Measurements from ENCODE around the gene NRP1.

The NRP1 gene

DNA sequence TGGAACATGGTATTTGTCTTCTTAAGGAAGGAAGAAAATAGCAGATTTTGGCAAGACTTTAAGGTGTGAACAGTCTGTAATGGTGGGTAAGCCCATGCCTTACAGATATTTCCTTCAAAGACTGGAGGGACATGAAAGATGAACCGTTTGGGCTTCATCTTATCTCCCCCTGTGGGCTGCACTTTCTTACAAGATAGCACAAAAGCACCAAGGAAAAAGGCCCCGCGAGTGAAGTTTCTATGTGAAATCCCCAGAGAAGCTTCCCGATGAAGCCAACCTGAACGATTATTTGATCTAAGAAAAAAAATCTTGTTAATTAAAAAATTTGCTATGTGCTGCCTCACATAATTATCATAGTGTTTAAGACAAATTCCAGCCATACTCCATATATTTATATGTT is 91.5 kb downstream of the NRP1 start:
- no peaks in the 10 kb centered on the region for H3K9me3 Mint-ChIP-seq
- H3K4me3 Mint-ChIP-seq = no peak overlapping the region
- ATAC-seq (replicated peaks; ENCODE audit: extremely low read depth, poor library complexity, severe bottlenecking) = no peak
- no peak overlapping the region for H3K27ac Mint-ChIP-seq (ENCODE audit: low read depth)
- DNase-seq (ENCODE audit: low spot score in 2 of 2) = no peak
- H3K36me3 Mint-ChIP-seq (ENCODE audit: insufficient read depth) = no peaks in the 10 kb centered on the region
- H3K27me3 Mint-ChIP-seq = peaks cover 26% of the 10 kb centered on the region
- H3K4me1 Mint-ChIP-seq = peaks cover 3% of the 10 kb centered on the region

DNA sequence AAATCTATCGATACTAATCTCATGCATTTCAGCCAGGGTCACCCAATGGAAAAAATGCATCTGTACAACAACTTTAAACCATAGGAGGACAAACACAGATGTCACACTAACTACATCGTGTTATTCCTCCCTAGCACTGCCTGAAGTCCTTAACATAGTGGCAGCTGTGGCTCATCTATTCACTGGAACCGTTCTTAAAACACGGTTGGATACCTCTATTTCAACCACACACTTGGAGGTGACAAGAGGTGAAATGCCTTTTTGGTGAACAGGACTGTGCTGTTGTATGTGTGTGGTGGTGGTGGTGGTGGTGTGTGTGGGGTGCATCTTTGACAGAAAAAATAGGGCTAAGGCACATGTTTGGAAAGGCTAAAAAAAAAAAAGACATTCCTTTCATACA is 93.1 kb downstream of the NRP1 start:
- ATAC-seq (replicated peaks; ENCODE audit: extremely low read depth, poor library complexity, severe bottlenecking) (no peak), DNase-seq (ENCODE audit: low spot score in 2 of 2) (no peak)
- Mint-ChIP-seq H3K4me1 (no peaks in the 10 kb centered on the region), H3K4me3 (no peak overlapping the region), H3K27me3 (peaks cover 29% of the 10 kb centered on the region), H3K27ac (ENCODE audit: low read depth) (no peak overlapping the region), H3K9me3 (no peaks in the 10 kb centered on the region), H3K36me3 (ENCODE audit: insufficient read depth) (no peaks in the 10 kb centered on the region)

DNA sequence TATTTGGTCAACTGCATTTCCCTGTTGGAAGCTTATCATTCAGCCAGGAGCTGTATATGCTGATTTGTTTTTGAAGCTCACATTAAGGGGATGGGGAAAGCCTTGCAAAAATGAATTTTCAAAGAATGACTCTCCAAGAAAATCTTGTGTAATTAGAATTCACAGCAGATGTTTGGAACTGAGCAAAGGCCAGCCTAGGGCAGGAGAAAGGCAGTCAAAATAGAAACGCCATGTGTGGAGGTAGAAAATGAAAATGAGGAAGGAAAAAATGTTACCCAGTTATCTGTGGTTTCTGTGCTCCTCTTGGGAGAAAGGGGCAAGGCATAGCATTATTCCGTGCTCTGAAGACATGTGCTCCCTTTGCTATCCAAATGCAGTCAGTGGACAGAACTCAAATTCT is 93.5 kb downstream of the NRP1 start:
- ATAC-seq (replicated peaks; ENCODE audit: extremely low read depth, poor library complexity, severe bottlenecking) (no peak), DNase-seq (ENCODE audit: low spot score in 2 of 2) (no peak)
- H3K36me3 Mint-ChIP-seq (ENCODE audit: insufficient read depth) = no peaks in the 10 kb centered on the region
- H3K4me3 Mint-ChIP-seq = no peak overlapping the region
- H3K9me3 Mint-ChIP-seq = no peaks in the 10 kb centered on the region
- H3K4me1 Mint-ChIP-seq = no peaks in the 10 kb centered on the region
- H3K27me3 Mint-ChIP-seq = peaks cover 29% of the 10 kb centered on the region
- no peak overlapping the region for H3K27ac Mint-ChIP-seq (ENCODE audit: low read depth)

DNA sequence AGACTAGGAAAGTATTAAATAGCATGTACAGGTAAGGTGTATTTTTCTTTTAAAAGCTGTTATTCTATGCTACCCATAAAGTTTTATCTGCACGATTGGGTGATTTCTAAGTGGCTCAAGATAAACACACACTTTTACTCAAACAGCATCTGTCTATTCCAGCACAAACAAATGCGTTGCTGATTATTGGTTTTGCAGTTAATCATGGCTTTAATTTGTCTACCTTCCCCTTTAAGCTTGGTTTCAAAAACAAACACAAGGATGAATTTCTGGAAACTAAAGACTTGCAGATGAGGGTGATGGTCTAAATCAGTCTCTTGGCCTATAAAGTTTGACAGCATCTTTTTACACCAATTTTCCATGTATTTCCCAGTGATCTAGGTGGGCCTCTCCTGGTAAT is 94.2 kb downstream of the NRP1 start:
- H3K27me3 Mint-ChIP-seq = peaks cover 29% of the 10 kb centered on the region
- ATAC-seq (replicated peaks; ENCODE audit: extremely low read depth, poor library complexity, severe bottlenecking) (no peak), DNase-seq (ENCODE audit: low spot score in 2 of 2) (no peak)
- H3K27ac Mint-ChIP-seq (ENCODE audit: low read depth) = no peak overlapping the region
- H3K4me1 Mint-ChIP-seq = no peaks in the 10 kb centered on the region
- H3K4me3 Mint-ChIP-seq = no peak overlapping the region
- H3K9me3 Mint-ChIP-seq = no peaks in the 10 kb centered on the region
- no peaks in the 10 kb centered on the region for H3K36me3 Mint-ChIP-seq (ENCODE audit: insufficient read depth)

DNA sequence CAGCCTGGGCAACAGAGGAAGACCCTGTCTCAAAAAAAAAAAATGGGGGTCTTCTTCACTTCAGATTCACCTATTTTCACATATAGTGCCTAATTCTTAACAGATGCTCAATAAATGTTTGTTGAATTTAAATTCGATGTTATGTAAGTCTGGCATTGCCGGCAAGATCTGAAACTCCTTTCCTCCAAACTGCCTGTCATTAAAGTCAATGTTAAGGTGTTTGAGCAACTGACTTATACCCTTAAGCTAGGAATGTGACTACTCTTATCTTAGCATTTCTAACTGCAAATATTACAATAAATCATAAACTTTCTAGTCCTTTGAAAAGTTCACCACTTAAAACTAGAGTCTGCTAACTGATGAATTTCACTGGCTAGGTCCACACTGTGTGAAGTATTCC is 95.2 kb downstream of the NRP1 start:
- no peak for ATAC-seq (replicated peaks; ENCODE audit: extremely low read depth, poor library complexity, severe bottlenecking)
- Mint-ChIP-seq H3K9me3 (no peaks in the 10 kb centered on the region), H3K36me3 (ENCODE audit: insufficient read depth) (no peaks in the 10 kb centered on the region)

DNA sequence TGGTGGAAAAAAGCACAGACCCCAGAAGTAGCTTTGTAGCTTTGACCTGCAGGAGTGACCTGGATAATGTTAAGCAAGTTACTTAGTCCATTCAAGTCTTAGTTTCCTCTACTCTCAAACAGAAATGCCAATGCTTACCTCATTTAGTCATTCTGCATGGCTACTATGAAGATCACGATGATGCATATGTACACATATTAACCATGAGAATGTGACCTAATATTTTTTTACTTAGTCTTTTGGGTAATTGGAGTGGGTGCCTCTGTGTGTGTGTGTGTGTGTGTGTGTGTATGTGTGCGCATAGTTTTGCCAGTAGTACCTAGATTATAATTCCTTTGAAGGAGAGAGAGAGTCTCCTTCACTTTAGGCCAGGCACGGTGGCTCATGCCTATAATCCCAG is 95.8 kb downstream of the NRP1 start:
- H3K27me3 Mint-ChIP-seq = peaks cover 31% of the 10 kb centered on the region
- DNase-seq (ENCODE audit: low spot score in 2 of 2) (no peak), ATAC-seq (replicated peaks; ENCODE audit: extremely low read depth, poor library complexity, severe bottlenecking) (no peak)
- no peaks in the 10 kb centered on the region for H3K36me3 Mint-ChIP-seq (ENCODE audit: insufficient read depth)
- no peaks in the 10 kb centered on the region for H3K9me3 Mint-ChIP-seq
- H3K27ac Mint-ChIP-seq (ENCODE audit: low read depth) = no peak overlapping the region
- H3K4me1 Mint-ChIP-seq = no peaks in the 10 kb centered on the region
- no peak overlapping the region for H3K4me3 Mint-ChIP-seq

More for the DNA sequence above, 95.2 kb downstream of the NRP1 start:
- H3K27me3 Mint-ChIP-seq = peaks cover 29% of the 10 kb centered on the region
- no peak overlapping the region for H3K27ac Mint-ChIP-seq (ENCODE audit: low read depth)
- no peak overlapping the region for H3K4me3 Mint-ChIP-seq
- no peak for DNase-seq (ENCODE audit: low spot score in 2 of 2)
- no peaks in the 10 kb centered on the region for H3K4me1 Mint-ChIP-seq

DNA sequence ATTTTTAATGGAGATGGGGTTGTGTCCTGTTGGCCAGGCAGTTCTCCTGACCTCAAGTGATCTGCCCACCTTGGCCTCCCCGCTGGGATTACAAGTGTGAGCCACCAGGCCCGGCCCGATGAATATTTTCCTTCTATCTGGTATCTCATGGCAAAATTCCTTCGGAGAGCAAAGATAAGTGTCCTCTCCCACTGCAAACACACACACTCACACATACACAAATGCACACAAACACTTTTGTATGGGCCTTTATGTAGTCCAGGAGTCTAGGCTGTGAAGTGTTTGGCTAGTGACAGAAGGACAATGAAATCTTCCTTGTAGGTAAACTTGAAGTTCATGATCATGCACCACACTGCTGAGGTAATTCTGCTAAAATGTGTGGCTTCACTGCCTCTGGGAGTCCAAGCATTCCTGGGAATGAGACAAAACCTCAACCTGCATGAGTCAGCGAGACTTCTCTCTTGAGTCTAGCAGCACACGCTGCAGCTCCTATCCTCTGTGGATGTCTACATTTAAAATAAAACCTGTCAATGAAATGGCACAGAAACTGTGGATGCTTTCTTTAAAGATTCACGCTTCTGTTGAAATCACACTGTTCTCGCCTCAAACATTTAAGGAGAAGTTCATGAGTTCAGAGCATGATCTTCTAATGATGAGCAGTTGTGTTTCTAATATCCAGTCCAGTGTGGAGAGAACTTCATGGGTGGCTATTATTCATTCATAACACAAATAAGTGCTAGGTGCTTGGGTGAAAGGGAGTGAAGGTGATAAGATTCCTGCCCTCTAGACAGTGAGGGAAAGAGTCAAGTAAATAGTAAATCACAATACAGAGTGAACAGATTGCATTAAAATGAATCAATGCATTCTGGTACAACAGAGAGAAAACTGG is 96.5 kb downstream of the NRP1 start:
- ATAC-seq (replicated peaks; ENCODE audit: extremely low read depth, poor library complexity, severe bottlenecking) (no peak), DNase-seq (ENCODE audit: low spot score in 2 of 2) (no peak)
- Mint-ChIP-seq H3K36me3 (ENCODE audit: insufficient read depth) (no peaks in the 10 kb centered on the region), H3K4me3 (no peak overlapping the region), H3K27ac (ENCODE audit: low read depth) (no peak overlapping the region), H3K27me3 (peaks cover 38% of the 10 kb centered on the region), H3K9me3 (no peaks in the 10 kb centered on the region), H3K4me1 (no peaks in the 10 kb centered on the region)

DNA sequence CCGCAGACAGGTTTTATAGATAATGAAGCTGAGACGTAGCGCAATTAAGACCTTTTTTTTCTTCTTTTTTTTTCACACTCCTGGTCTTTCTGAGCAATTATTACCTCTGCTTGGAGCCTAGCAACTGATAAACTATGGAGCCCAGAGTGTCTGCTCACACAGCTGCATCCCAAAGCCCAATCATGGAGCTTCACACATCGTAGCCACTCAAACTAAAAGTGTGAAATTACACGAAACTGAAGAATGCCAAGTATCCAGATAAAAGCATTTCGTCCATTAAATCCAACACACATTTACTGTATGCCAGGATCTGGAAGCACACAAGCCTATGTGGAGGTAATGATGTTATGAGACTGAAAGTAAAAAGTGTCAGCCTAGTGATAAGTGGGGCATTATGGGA is 97.6 kb downstream of the NRP1 start:
- no peak overlapping the region for H3K4me3 Mint-ChIP-seq
- H3K27me3 Mint-ChIP-seq = peaks cover 48% of the 10 kb centered on the region
- ATAC-seq (replicated peaks; ENCODE audit: extremely low read depth, poor library complexity, severe bottlenecking) (no peak), DNase-seq (ENCODE audit: low spot score in 2 of 2) (no peak)
- H3K9me3 Mint-ChIP-seq = no peaks in the 10 kb centered on the region
- no peaks in the 10 kb centered on the region for H3K4me1 Mint-ChIP-seq
- no peaks in the 10 kb centered on the region for H3K36me3 Mint-ChIP-seq (ENCODE audit: insufficient read depth)
- H3K27ac Mint-ChIP-seq (ENCODE audit: low read depth) = no peak overlapping the region

DNA sequence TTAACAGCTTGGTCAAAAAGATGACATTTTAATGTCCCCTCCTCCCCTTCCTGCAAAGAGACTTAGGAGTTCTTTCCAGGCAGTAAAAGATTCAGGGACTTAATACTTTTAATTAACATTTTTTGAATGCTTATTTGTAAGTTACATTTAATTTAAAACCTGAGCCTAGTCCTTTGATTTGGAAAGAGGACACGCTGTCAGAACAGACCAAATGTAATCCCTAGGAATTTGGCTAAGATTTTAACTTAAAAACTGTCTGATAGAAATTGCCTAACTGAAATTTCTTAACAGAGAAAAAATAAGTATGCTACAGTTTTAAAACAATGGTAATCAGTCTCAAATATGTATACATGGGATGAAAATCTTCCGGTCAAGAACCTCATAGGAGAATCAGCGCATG is 98.5 kb downstream of the NRP1 start:
- Mint-ChIP-seq H3K27me3 (peaks cover 56% of the 10 kb centered on the region), H3K27ac (ENCODE audit: low read depth) (no peak overlapping the region), H3K9me3 (no peaks in the 10 kb centered on the region), H3K4me3 (no peak overlapping the region), H3K4me1 (no peaks in the 10 kb centered on the region), H3K36me3 (ENCODE audit: insufficient read depth) (no peaks in the 10 kb centered on the region)
- ATAC-seq (replicated peaks; ENCODE audit: extremely low read depth, poor library complexity, severe bottlenecking) (no peak), DNase-seq (ENCODE audit: low spot score in 2 of 2) (no peak)

DNA sequence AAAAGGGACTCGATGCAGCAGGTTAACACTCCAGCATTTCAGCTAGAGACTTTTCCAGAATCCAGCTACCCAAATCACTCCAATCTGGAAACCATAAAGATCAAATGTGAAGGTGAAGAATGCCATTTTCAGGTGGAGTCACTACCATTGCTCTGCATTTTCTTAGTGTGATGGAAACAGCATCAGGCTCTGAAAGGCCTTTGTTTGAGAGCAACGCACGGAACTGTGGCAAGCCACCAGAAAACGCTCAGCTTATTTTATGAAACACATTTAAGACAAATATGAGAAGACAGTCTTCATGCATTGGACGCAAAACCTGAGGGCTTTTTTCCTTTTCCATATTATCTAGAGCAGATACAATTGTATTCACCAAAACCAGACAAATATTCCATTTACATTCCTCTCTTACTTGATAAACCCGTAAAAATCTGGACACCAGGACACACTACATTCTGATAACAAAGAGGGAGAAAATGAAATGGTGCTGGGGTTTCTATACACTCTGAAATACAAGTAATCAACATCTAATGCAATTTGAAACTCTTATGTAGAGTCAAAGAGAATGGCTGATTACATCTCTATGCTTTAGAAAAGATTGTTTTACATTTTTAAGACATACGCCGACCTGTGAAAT is 99.1 kb downstream of the NRP1 start:
- H3K36me3 Mint-ChIP-seq (ENCODE audit: insufficient read depth) = no peaks in the 10 kb centered on the region
- H3K9me3 Mint-ChIP-seq = no peaks in the 10 kb centered on the region
- DNase-seq (ENCODE audit: low spot score in 2 of 2) (no peak), ATAC-seq (replicated peaks; ENCODE audit: extremely low read depth, poor library complexity, severe bottlenecking) (no peak)
- peaks cover 56% of the 10 kb centered on the region for H3K27me3 Mint-ChIP-seq
- no peak overlapping the region for H3K4me3 Mint-ChIP-seq
- no peaks in the 10 kb centered on the region for H3K4me1 Mint-ChIP-seq
- H3K27ac Mint-ChIP-seq (ENCODE audit: low read depth) = no peak overlapping the region

DNA sequence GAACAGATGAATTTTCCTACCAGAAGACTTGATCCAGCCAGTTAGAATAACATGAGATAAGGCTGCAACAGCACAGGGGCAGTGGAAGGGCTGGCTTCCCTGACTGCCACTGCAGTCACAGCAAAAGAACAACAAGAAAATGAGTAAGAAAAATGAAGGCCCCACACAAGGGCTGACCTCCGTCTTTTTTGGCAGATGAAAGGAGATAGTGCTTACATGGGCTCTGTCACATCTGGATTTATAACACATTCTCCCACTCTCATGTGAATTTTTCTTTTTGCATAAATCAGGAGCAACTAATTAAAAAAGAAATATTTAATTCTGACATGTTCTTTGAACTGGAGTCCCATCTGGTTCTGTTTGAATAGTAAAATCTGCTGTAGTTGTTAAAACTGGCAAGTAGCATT is 99.6 kb downstream of the NRP1 start:
- DNase-seq (ENCODE audit: low spot score in 2 of 2) (no peak), ATAC-seq (replicated peaks; ENCODE audit: extremely low read depth, poor library complexity, severe bottlenecking) (no peak)
- no peaks in the 10 kb centered on the region for H3K36me3 Mint-ChIP-seq (ENCODE audit: insufficient read depth)
- no peak overlapping the region for H3K27ac Mint-ChIP-seq (ENCODE audit: low read depth)
- no peaks in the 10 kb centered on the region for H3K9me3 Mint-ChIP-seq
- no peak overlapping the region for H3K4me3 Mint-ChIP-seq
- H3K27me3 Mint-ChIP-seq = peaks cover 56% of the 10 kb centered on the region
- no peaks in the 10 kb centered on the region for H3K4me1 Mint-ChIP-seq

DNA sequence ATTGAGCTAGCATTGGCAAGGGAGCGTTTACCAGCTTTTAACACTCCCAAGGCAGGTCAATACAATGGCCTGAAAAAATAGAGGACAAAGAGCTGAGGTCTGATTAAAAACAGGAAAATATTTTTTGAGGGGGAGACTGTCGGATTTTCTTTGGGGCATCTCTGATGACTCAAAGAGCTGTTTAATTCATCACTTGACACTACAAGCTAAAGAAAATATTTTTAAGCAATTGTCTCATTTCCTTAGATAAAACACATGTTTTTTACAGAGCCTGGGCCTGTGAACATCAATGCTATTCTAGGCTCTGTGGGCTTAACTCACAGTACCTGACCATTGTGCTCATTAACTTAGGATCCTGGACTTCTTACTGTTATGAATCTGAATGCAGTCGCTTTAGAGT is 100.8 kb downstream of the NRP1 start:
- Mint-ChIP-seq H3K27ac (ENCODE audit: low read depth) (no peak overlapping the region), H3K9me3 (no peaks in the 10 kb centered on the region), H3K4me1 (no peaks in the 10 kb centered on the region), H3K27me3 (peaks cover 51% of the 10 kb centered on the region), H3K36me3 (ENCODE audit: insufficient read depth) (no peaks in the 10 kb centered on the region), H3K4me3 (no peak overlapping the region)
- no peak for ATAC-seq (replicated peaks; ENCODE audit: extremely low read depth, poor library complexity, severe bottlenecking)
- no peak for DNase-seq (ENCODE audit: low spot score in 2 of 2)

DNA sequence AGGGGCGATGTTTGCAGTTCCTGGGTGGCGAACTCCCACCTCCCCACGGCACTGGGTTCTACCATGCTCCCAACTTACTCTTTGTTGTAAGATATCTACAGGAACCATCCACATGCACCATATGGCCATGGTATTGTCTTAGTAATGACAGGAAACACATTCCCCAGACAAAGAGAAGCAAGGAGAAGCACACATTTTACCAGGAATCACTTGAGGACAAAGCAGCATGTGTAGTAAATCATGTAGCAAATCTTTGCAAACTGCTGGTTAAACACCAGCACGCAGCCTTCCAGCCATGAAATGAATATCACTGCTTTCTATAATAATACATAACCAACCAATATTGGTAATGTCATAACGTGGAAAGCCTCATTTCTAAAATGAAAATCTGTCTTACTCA is 101.2 kb downstream of the NRP1 start:
- Mint-ChIP-seq H3K4me1 (no peaks in the 10 kb centered on the region), H3K36me3 (ENCODE audit: insufficient read depth) (no peaks in the 10 kb centered on the region), H3K4me3 (no peak overlapping the region), H3K27me3 (peaks cover 47% of the 10 kb centered on the region), H3K27ac (ENCODE audit: low read depth) (no peak overlapping the region), H3K9me3 (no peaks in the 10 kb centered on the region)
- ATAC-seq (replicated peaks; ENCODE audit: extremely low read depth, poor library complexity, severe bottlenecking) (no peak), DNase-seq (ENCODE audit: low spot score in 2 of 2) (no peak)

Measured in central memory CD8-positive, alpha-beta T cell (primary cell).